Measurements from ENCODE around the gene PLPPR1.
"Not testable (repeated sequence)": the region's sequence is repeated elsewhere in the genome, so short reads cannot be mapped to it uniquely, and the experiment has no call there.

Gene PLPPR1

GRCh38 chr9:101121836-101122399 lies 93.4 kb downstream of the PLPPR1 start:
- no peak for DNase-seq (ENCODE audit: low read depth)

- no peak for DNase-seq (ENCODE audit: low read depth)
Measured at GRCh38 chr9:101126556-101126955, 98.0 kb downstream of the PLPPR1 start.

- DNase-seq (ENCODE audit: low read depth), result not testable (repeated sequence)
Measured at GRCh38 chr9:101127369-101127768, 98.8 kb downstream of the PLPPR1 start.

- DNase-seq (ENCODE audit: low read depth), result no peak
Measured at GRCh38 chr9:101128623-101129022, 100.1 kb downstream of the PLPPR1 start.

- no peak for DNase-seq (ENCODE audit: low read depth)
Measured at GRCh38 chr9:101130054-101130453, 101.5 kb downstream of the PLPPR1 start.

- DNase-seq (ENCODE audit: low read depth), result no peak
Measured at GRCh38 chr9:101131326-101131725, 102.8 kb downstream of the PLPPR1 start.

GRCh38 chr9:101132801-101133200 lies 104.3 kb downstream of the PLPPR1 start:
- no peak for DNase-seq (ENCODE audit: low read depth)

- no peak for DNase-seq (ENCODE audit: low read depth)
Measured at GRCh38 chr9:101138509-101138908, 110.0 kb downstream of the PLPPR1 start.

- no peak for DNase-seq (ENCODE audit: low read depth)
Measured at GRCh38 chr9:101139082-101139481, 110.6 kb downstream of the PLPPR1 start.

- DNase-seq (ENCODE audit: low read depth), result no peak
Measured at GRCh38 chr9:101140764-101141163, 112.2 kb downstream of the PLPPR1 start.

GRCh38 chr9:101146508-101146907 lies 118.0 kb downstream of the PLPPR1 start:
- no peak for DNase-seq (ENCODE audit: low read depth)

- DNase-seq (ENCODE audit: low read depth), result no peak
Measured at GRCh38 chr9:101148344-101148743, 119.8 kb downstream of the PLPPR1 start.

- DNase-seq (ENCODE audit: low read depth), result no peak
Measured at GRCh38 chr9:101158361-101158760, 129.8 kb downstream of the PLPPR1 start.

GRCh38 chr9:101162231-101162630 lies 133.7 kb downstream of the PLPPR1 start:
- no peak for DNase-seq (ENCODE audit: low read depth)

- DNase-seq (ENCODE audit: low read depth), result no peak
Measured at GRCh38 chr9:101165131-101165530, 136.6 kb downstream of the PLPPR1 start.

- no peak for DNase-seq (ENCODE audit: low read depth)
Measured at GRCh38 chr9:101167490-101168134, 139.1 kb downstream of the PLPPR1 start.

- DNase-seq (ENCODE audit: low read depth), result no peak
Measured at GRCh38 chr9:101172616-101173015, 144.1 kb downstream of the PLPPR1 start.

GRCh38 chr9:101173907-101174306 lies 145.4 kb downstream of the PLPPR1 start:
- no peak for DNase-seq (ENCODE audit: low read depth)

- DNase-seq (ENCODE audit: low read depth), result no peak
Measured at GRCh38 chr9:101176384-101176783, 147.9 kb downstream of the PLPPR1 start.

- no peak for DNase-seq (ENCODE audit: low read depth)
Measured at GRCh38 chr9:101184813-101185278, 156.3 kb downstream of the PLPPR1 start.

GRCh38 chr9:101191723-101192122 lies 163.2 kb downstream of the PLPPR1 start:
- DNase-seq (ENCODE audit: low read depth), result no peak

GRCh38 chr9:101197026-101197425 lies 168.5 kb downstream of the PLPPR1 start:
- DNase-seq (ENCODE audit: low read depth), result no peak

GRCh38 chr9:101200852-101201251 lies 172.3 kb downstream of the PLPPR1 start:
- DNase-seq (ENCODE audit: low read depth), result no peak

- DNase-seq (ENCODE audit: low read depth), result no peak
Measured at GRCh38 chr9:101201630-101202029, 173.1 kb downstream of the PLPPR1 start.

Data from activated T-cell treated with anti-CD3 and anti-CD28 coated beads for 48 hours (primary cell).